Measurements from ENCODE around the gene TRABD. TPM values are rescaled to one million over a fixed set of nuclear protein-coding genes. Genes with fewer than 3 reads are reported as not detected.

The TRABD gene
- total and polyA plus RNA-seq, 11 donors = 14.3 to 32.9 (median 18.0) TPM

- no peak for ATAC-seq
- H3K27ac ChIP-seq = no peak overlapping the region
- 55 to 69% (median 62%) methylated on average over 6 of the region's 6 CpGs for WGBS, 4 donors
Observed at GRCh38 chr22:50141462-50141861, 44.3 kb upstream of the TRABD start.

DNA sequence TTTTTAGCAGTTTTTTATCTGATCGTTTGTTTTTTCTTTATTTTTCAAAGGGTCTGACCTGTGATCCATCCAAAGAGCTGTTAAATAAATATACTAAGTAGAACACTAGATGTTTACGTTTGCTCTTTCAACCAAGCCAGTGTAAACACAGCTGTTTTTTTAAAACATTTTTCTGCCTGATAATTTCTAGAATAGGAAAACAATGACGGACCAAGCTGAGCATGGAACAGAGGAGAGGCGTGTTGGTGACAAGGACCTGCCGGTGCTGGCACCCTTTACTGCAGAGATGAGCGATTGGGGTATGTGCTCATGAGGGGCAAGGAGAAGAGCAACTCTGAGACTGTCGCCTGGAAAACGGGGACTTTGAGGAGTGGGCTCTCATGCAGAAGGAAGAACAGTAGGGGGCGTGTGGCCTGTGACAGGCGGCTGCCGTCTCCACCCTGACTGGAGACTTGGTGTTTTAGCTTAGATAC, 43.8 kb upstream of the TRABD start:
- ATAC-seq (no peak), DNase-seq (no peak)
- peaks cover 0 to 28% (median 6%) of the 10 kb centered on the region in 9 donors for H3K27me3 ChIP-seq
- 19 to 32% (median 30%) methylated on average over 11 of the region's 11 CpGs for WGBS, 4 donors
- intact Hi-C loops (cut with DNase I) = loop anchor here in 1 of 10 donors (10.0 kb wide), 1 partner anchor 217 kb away; no protein-coding TSS in a partner anchor
- H3K27ac ChIP-seq = no peak overlapping the region
- H3K36me3 ChIP-seq = no peaks in the 10 kb centered on the region
- H3K9me3 ChIP-seq = no peaks in the 10 kb centered on the region
- no peak overlapping the region for H3K4me3 ChIP-seq
- peaks cover 0 to under 1% (median 0%) of the 10 kb centered on the region in 12 donors for H3K4me1 ChIP-seq
- TF ChIP-seq POLR2A (IDR thresholded peaks at IDR 0.05) = no peak
- TF ChIP-seq, protein P1, sequence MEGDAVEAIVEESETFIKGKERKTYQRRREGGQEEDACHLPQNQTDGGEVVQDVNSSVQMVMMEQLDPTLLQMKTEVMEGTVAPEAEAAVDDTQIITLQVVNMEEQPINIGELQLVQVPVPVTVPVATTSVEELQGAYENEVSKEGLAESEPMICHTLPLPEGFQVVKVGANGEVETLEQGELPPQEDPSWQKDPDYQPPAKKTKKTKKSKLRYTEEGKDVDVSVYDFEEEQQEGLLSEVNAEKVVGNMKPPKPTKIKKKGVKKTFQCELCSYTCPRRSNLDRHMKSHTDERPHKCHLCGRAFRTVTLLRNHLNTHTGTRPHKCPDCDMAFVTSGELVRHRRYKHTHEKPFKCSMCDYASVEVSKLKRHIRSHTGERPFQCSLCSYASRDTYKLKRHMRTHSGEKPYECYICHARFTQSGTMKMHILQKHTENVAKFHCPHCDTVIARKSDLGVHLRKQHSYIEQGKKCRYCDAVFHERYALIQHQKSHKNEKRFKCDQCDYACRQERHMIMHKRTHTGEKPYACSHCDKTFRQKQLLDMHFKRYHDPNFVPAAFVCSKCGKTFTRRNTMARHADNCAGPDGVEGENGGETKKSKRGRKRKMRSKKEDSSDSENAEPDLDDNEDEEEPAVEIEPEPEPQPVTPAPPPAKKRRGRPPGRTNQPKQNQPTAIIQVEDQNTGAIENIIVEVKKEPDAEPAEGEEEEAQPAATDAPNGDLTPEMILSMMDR (IDR thresholded peaks at IDR 0.05) = no peak

More at GRCh38 chr22:50141462-50141861, 44.3 kb upstream of the TRABD start:
- peaks cover 0 to 5% (median 0%) of the 10 kb centered on the region in 12 donors for H3K4me1 ChIP-seq
- no peak overlapping the region for H3K4me3 ChIP-seq
- no peak for TF ChIP-seq POLR2A (IDR thresholded peaks at IDR 0.05)
- TF ChIP-seq, protein P1 (IDR thresholded peaks at IDR 0.05) = no peak
- intact Hi-C loops (cut with DNase I) = loop anchor here in 1 of 10 donors (10.0 kb wide), 1 partner anchor 217 kb away; no protein-coding TSS in a partner anchor
- no peak for DNase-seq
- no peaks in the 10 kb centered on the region for H3K36me3 ChIP-seq
- no peaks in the 10 kb centered on the region for H3K9me3 ChIP-seq
- peaks cover 0 to 28% (median 6%) of the 10 kb centered on the region in 9 donors for H3K27me3 ChIP-seq

GRCh38 chr22:50143096-50143495, 42.6 kb upstream of the TRABD start:
- Histone ChIP-seq H3K9me3 (no peaks in the 10 kb centered on the region), H3K4me3 (no peak overlapping the region), H3K27ac (no peak overlapping the region), H3K36me3 (no peaks in the 10 kb centered on the region), H3K27me3 (peaks cover 0 to 28% (median 6%) of the 10 kb centered on the region in 9 donors), H3K4me1 (no peaks in the 10 kb centered on the region)
- ATAC-seq = no peak
- intact Hi-C loops (cut with DNase I) = loop anchor here in 1 of 10 donors (10.0 kb wide), 1 partner anchor 218 kb away; no protein-coding TSS in a partner anchor
- WGBS, 4 donors = 70 to 84% (median 79%) methylated on average over 7 of the region's 7 CpGs
- no peak for DNase-seq
- TF ChIP-seq POLR2A (IDR thresholded peaks at IDR 0.05) = no peak
- TF ChIP-seq, protein P1 (IDR thresholded peaks at IDR 0.05) = no peak

GRCh38 chr22:50144005-50144614, 41.6 kb upstream of the TRABD start:
- H3K27me3 ChIP-seq = peaks cover 0 to 28% (median 6%) of the 10 kb centered on the region in 9 donors
- H3K9me3 ChIP-seq = no peaks in the 10 kb centered on the region
- TF ChIP-seq POLR2A (IDR thresholded peaks at IDR 0.05) = no peak
- TF ChIP-seq, protein P1 (IDR thresholded peaks at IDR 0.05) = no peak
- H3K4me1 ChIP-seq = no peaks in the 10 kb centered on the region
- intact Hi-C loops (cut with DNase I) = loop anchor here in 1 of 10 donors (10.0 kb wide), 1 partner anchor 219 kb away; no protein-coding TSS in a partner anchor
- ATAC-seq (no peak), DNase-seq (no peak)
- H3K27ac ChIP-seq = no peak overlapping the region
- 78 to 89% (median 87%) methylated on average over 15 to 18 of the region's 18 CpGs for WGBS, 4 donors
- no peak overlapping the region for H3K4me3 ChIP-seq
- H3K36me3 ChIP-seq = no peaks in the 10 kb centered on the region

Measured in heart left ventricle (tissue), 16 donors.